OCI-LY7 (cell line): ENCODE data around the gene ZFP30.

Experiments
- EZH2phosphoT487 ChIP-seq: fragments of 200-600 bp; sonication (generic); IDR thresholded peaks from 2 replicates; pipeline ENCODE4 v1.6.1; 2018; ENCODE audit warnings: low read depth, borderline replicate concordance, mild to moderate bottlenecking, mixed run types, antibody characterized with exemption, low read length, moderate library complexity, mixed read lengths
- TF ChIP-seq, protein P1 (sequence below): fragments of 200-600 bp; sonication (generic); conservative IDR thresholded peaks from 2 replicates; pipeline ENCODE4 v1.5.1; 2014; ENCODE audit warnings: mild to moderate bottlenecking, antibody characterized with exemption, low read length, moderate library complexity, mixed read lengths

DNA sequence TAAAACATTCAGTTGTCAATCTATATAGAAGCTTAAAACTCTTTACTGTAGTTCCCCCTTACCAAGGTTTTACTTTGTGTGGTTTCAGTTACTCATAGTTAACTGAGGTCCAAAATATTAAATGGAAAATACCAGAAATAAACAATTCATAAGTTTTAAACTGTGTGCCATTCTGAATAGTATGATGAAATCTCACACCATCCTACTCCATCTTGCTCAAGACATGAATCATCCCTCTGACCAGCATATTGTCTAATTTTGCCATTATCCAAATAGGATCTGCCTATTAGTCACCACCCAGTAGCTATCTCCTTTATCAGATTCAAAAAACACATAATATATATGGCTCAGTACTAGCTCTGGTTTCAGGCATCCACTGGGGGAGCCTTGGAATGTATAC, 83.1 kb downstream of the ZFP30 start:
- TF ChIP-seq, protein P1, sequence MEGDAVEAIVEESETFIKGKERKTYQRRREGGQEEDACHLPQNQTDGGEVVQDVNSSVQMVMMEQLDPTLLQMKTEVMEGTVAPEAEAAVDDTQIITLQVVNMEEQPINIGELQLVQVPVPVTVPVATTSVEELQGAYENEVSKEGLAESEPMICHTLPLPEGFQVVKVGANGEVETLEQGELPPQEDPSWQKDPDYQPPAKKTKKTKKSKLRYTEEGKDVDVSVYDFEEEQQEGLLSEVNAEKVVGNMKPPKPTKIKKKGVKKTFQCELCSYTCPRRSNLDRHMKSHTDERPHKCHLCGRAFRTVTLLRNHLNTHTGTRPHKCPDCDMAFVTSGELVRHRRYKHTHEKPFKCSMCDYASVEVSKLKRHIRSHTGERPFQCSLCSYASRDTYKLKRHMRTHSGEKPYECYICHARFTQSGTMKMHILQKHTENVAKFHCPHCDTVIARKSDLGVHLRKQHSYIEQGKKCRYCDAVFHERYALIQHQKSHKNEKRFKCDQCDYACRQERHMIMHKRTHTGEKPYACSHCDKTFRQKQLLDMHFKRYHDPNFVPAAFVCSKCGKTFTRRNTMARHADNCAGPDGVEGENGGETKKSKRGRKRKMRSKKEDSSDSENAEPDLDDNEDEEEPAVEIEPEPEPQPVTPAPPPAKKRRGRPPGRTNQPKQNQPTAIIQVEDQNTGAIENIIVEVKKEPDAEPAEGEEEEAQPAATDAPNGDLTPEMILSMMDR: no peak
- no peak for TF ChIP-seq EZH2phosphoT487
